GM21737 (cell line): Measurements from ENCODE around the gene SPC25.
"Not testable (repeated sequence)": the region's sequence is repeated elsewhere in the genome, so short reads cannot be mapped to it uniquely, and the experiment has no call there.

Experiments
- ATAC-seq: cut with Tn5 transposase; IDR thresholded peaks from one replicate; pipeline ENCODE4 v1.9.1; 2021; ENCODE audit warnings: mild to moderate bottlenecking, moderate library complexity; ENCODE audit not compliant: unreplicated experiment

SPC25 gene

GRCh38 chr2:168904358-168904757 lies 14.1 kb upstream of the SPC25 start:
- no peak for ATAC-seq

GRCh38 chr2:168903888-168904287 lies 13.7 kb upstream of the SPC25 start:
- no peak for ATAC-seq

GRCh38 chr2:168901003-168901402 lies 10.8 kb upstream of the SPC25 start, which contains the start of gene G6PC2:
Gene G6PC2 (plus strand): TSS chr2:168901291. CDS start chr2:168901332, 41 bp downstream.
- no peak for ATAC-seq

GRCh38 chr2:168897449-168897848 lies 7.2 kb upstream of the SPC25 start:
- no peak for ATAC-seq

- no peak for ATAC-seq
Observed at GRCh38 chr2:168896783-168897182, 6.6 kb upstream of the SPC25 start.

- ATAC-seq, result no peak
Observed at GRCh38 chr2:168895771-168896170, 5.5 kb upstream of the SPC25 start.

- ATAC-seq, result no peak
Observed at GRCh38 chr2:168894720-168895119, 4.5 kb upstream of the SPC25 start.

GRCh38 chr2:168894101-168894500 lies 3.9 kb upstream of the SPC25 start:
- ATAC-seq, result no peak

- no peak for ATAC-seq
Observed at GRCh38 chr2:168892327-168892726, 2.1 kb upstream of the SPC25 start.

GRCh38 chr2:168889635-168890005 lies 610 bp downstream of the SPC25 start:
- ATAC-seq, result no peak

- no peak for ATAC-seq
Observed at GRCh38 chr2:168884975-168885374, 5.3 kb downstream of the SPC25 start.

- not testable (repeated sequence) for ATAC-seq
Observed at GRCh38 chr2:168882163-168882562, 8.1 kb downstream of the SPC25 start.

GRCh38 chr2:168874368-168875054 lies 15.7 kb downstream of the SPC25 start:
- no peak for ATAC-seq

GRCh38 chr2:168870824-168871223 lies 19.4 kb downstream of the SPC25 start:
- ATAC-seq, result not testable (repeated sequence)

GRCh38 chr2:168870369-168870768 lies 19.9 kb downstream of the SPC25 start:
- not testable (repeated sequence) for ATAC-seq

- ATAC-seq, result not testable (repeated sequence)
Observed at GRCh38 chr2:168867164-168867563, 23.1 kb downstream of the SPC25 start.

GRCh38 chr2:168858146-168858545 lies 32.1 kb downstream of the SPC25 start:
- no peak for ATAC-seq

- ATAC-seq, result no peak
Observed at GRCh38 chr2:168855601-168856000, 34.6 kb downstream of the SPC25 start.

- ATAC-seq, result no peak
Observed at GRCh38 chr2:168854651-168855050, 35.6 kb downstream of the SPC25 start.

- no peak for ATAC-seq
Observed at GRCh38 chr2:168853471-168853870, 36.8 kb downstream of the SPC25 start.

- no peak for ATAC-seq
Observed at GRCh38 chr2:168852481-168852880, 37.7 kb downstream of the SPC25 start.

- ATAC-seq, result no peak
Observed at GRCh38 chr2:168851674-168852320, 38.4 kb downstream of the SPC25 start.

- ATAC-seq, result no peak
Observed at GRCh38 chr2:168850846-168851245, 39.4 kb downstream of the SPC25 start.
